Measurements from ENCODE around the gene CHST12.

CHST12 gene

GRCh38 chr7:2420216-2420933 is 17.0 kb downstream of the CHST12 start:
- intact Hi-C loops (cut with DNase I): no loop called here
- no peak for DNase-seq

- intact Hi-C loops (cut with DNase I): no loop called here
- DNase-seq: no peak
Observed at GRCh38 chr7:2421943-2422310, 18.5 kb downstream of the CHST12 start.

GRCh38 chr7:2425749-2426148 is 22.3 kb downstream of the CHST12 start:
- intact Hi-C loops (cut with DNase I): no loop called here
- no peak for DNase-seq

- no peak for DNase-seq
- intact Hi-C loops (cut with DNase I): no loop called here
Observed at GRCh38 chr7:2431260-2431867, 28.0 kb downstream of the CHST12 start.

- no peak for DNase-seq
- intact Hi-C loops (cut with DNase I): no loop called here
Observed at GRCh38 chr7:2432910-2433712, 29.7 kb downstream of the CHST12 start.

GRCh38 chr7:2433713-2434550 is 30.5 kb downstream of the CHST12 start:
- intact Hi-C loops (cut with DNase I): no loop called here
- DNase-seq: no peak

GRCh38 chr7:2435146-2435545 is 31.7 kb downstream of the CHST12 start:
- DNase-seq: no peak
- intact Hi-C loops (cut with DNase I): no loop called here

- DNase-seq: no peak
- intact Hi-C loops (cut with DNase I): no loop called here
Observed at GRCh38 chr7:2436341-2437104, 33.1 kb downstream of the CHST12 start.

GRCh38 chr7:2437136-2437535 is 33.7 kb downstream of the CHST12 start:
- peak in 6 of 42 donors; percentile 20 to 60 (median 38) for DNase-seq
- intact Hi-C loops (cut with DNase I): no loop called here

GRCh38 chr7:2437537-2438148 is 34.2 kb downstream of the CHST12 start:
- intact Hi-C loops (cut with DNase I): no loop called here
- DNase-seq: peak in 1 of 42 donors; percentile 28

GRCh38 chr7:2438186-2438585 is 34.8 kb downstream of the CHST12 start:
- intact Hi-C loops (cut with DNase I): no loop called here
- no peak for DNase-seq

GRCh38 chr7:2438775-2439174 is 35.4 kb downstream of the CHST12 start:
- intact Hi-C loops (cut with DNase I): no loop called here
- DNase-seq: no peak

GRCh38 chr7:2440608-2441245 is 37.3 kb downstream of the CHST12 start:
- DNase-seq: no peak
- intact Hi-C loops (cut with DNase I): no loop called here

- intact Hi-C loops (cut with DNase I): no loop called here
- DNase-seq: no peak
Observed at GRCh38 chr7:2441430-2442058, 38.1 kb downstream of the CHST12 start.

GRCh38 chr7:2443491-2443890 is 40.1 kb downstream of the CHST12 start:
- intact Hi-C loops (cut with DNase I): no loop called here
- DNase-seq: no peak

GRCh38 chr7:2444476-2444875 is 41.1 kb downstream of the CHST12 start:
- DNase-seq: peak in 22 of 42 donors; percentile 16 to 66 (median 38)

GRCh38 chr7:2445047-2445446 is 41.6 kb downstream of the CHST12 start:
- intact Hi-C loops (cut with DNase I): no loop called here

More at GRCh38 chr7:2444476-2444875, 41.1 kb downstream of the CHST12 start:
- intact Hi-C loops (cut with DNase I): no loop called here

More at GRCh38 chr7:2445047-2445446, 41.6 kb downstream of the CHST12 start:
- DNase-seq: peak in 6 of 42 donors; percentile 22 to 42 (median 24)

Data from head of caudate nucleus (tissue), 42 donors.